Frontal cortex (tissue), 4 donors: ENCODE data around the gene FA2H. TPM values are rescaled to one million over a fixed set of nuclear protein-coding genes. Genes with fewer than 3 reads are reported as not detected.
"Not testable (repeated sequence)": the region's sequence is repeated elsewhere in the genome, so short reads cannot be mapped to it uniquely, and the experiment has no call there.

ENCODE experiments used
- DNase-seq, 2 donors: peaks; one replicate each; pipeline ENCODE4 v3.0.0; 2012; ENCODE audit warnings: low spot score in 2 of 2
- FAIRE-seq: peaks from 2 replicates; lab custom pipeline; 2012; peaks lifted over from hg19 to GRCh38; lab: Jason Lieb, UNC
- total RNA-seq: library from RNA; depleted of rRNA; stranded (reverse); fragments of >200 nt; gene quantifications from one replicate; pipeline ENCODE4 v1.2.3, GENCODE V29; 2014
- donor health status: control.
- donor health status: control.
- donor health status: control.

FA2H gene
- total RNA-seq, 1 donor from 2014 or later = 0.41 TPM

- FAIRE-seq (no peak), DNase-seq (no peak)
These were observed 44.6 kb downstream of the FA2H start for GRCh38 chr16:74729783-74730683.

- DNase-seq (no peak), FAIRE-seq (no peak)
These were observed 46.7 kb downstream of the FA2H start for GRCh38 chr16:74727903-74728302.

- no peak for FAIRE-seq
- DNase-seq = no peak
These were observed 47.9 kb downstream of the FA2H start for GRCh38 chr16:74726716-74727115.

- DNase-seq (no peak), FAIRE-seq (no peak)
These were observed 48.8 kb downstream of the FA2H start for GRCh38 chr16:74725651-74726455.

- no peak for FAIRE-seq
- peak; percentile 73 to 74 for DNase-seq
These were observed 49.6 kb downstream of the FA2H start for GRCh38 chr16:74724820-74725549.

GRCh38 chr16:74723256-74723655 is 51.4 kb downstream of the FA2H start:
- DNase-seq (no peak), FAIRE-seq (no peak)

- DNase-seq, FAIRE-seq: not testable (repeated sequence)
These were observed 52.5 kb downstream of the FA2H start for GRCh38 chr16:74722156-74722555.

GRCh38 chr16:74721716-74722115 is 52.9 kb downstream of the FA2H start:
- FAIRE-seq (no peak), DNase-seq (no peak)

GRCh38 chr16:74720579-74720978 is 54.0 kb downstream of the FA2H start:
- FAIRE-seq (no peak), DNase-seq (no peak)

- DNase-seq (no peak), FAIRE-seq (no peak)
These were observed 55.6 kb downstream of the FA2H start for GRCh38 chr16:74718741-74719610.

- FAIRE-seq = no peak
- no peak for DNase-seq
These were observed 56.5 kb downstream of the FA2H start for GRCh38 chr16:74718140-74718539.

GRCh38 chr16:74717367-74717766 is 57.3 kb downstream of the FA2H start:
- DNase-seq (no peak), FAIRE-seq (no peak)

GRCh38 chr16:74716355-74716754 is 58.3 kb downstream of the FA2H start:
- no peak for DNase-seq
- no peak for FAIRE-seq

GRCh38 chr16:74713876-74714275 is 60.7 kb downstream of the FA2H start:
- no peak for DNase-seq
- no peak for FAIRE-seq

GRCh38 chr16:74713325-74713724 is 61.3 kb downstream of the FA2H start:
- FAIRE-seq (no peak), DNase-seq (no peak)

GRCh38 chr16:74711938-74712337 is 62.7 kb downstream of the FA2H start:
- FAIRE-seq (no peak), DNase-seq (no peak)

- DNase-seq (no peak), FAIRE-seq (no peak)
These were observed 64.2 kb downstream of the FA2H start for GRCh38 chr16:74710401-74710800.

- DNase-seq = peak; percentile 72 to 80
- FAIRE-seq = peak; percentile 91
These were observed 65.2 kb downstream of the FA2H start for GRCh38 chr16:74709441-74709877.
